Measurements from ENCODE around the gene RNF220. TPM values are rescaled to one million over a fixed set of nuclear protein-coding genes. Genes with fewer than 3 reads are reported as not detected.

The RNF220 gene
- total and polyA plus RNA-seq, 9 of the 15 experiments (the other 6 are each of a cell fraction or from before 2014, with no cell fraction given) = 5.1 to 117 (median 66.9) TPM

GRCh38 chr1:44631333-44631646, 226.2 kb downstream of the RNF220 start (continued):
- TF ChIP-seq ZBTB40 (IDR thresholded peaks at IDR 0.05) (0 out of 2 replicates have a peak, but pooled peaks have one; percentile 41), ZBTB40 (CRISPR knock-in tag; IDR thresholded peaks at IDR 0.05) (no peak), SRSF3 (IDR thresholded peaks at IDR 0.05; ENCODE audit: insufficient read depth, low read length) (0 out of 2 replicates have a peak, but pooled peaks have one; percentile 71), ZMIZ1 (IDR thresholded peaks at IDR 0.05; ENCODE audit: low read depth in 2 of 2, low read length in 2 of 2) (0 out of 4 replicates have a peak, but pooled peaks of 1 of the 2 experiments have one; percentile 41), ZNF695 (CRISPR knock-in tag; IDR thresholded peaks at IDR 0.05) (no peak), ZNF644 (tag; IDR thresholded peaks at IDR 0.05; ENCODE audit: low read depth) (0 out of 2 replicates have a peak, but pooled peaks have one; percentile 49), ATF6 (CRISPR knock-in tag; IDR thresholded peaks at IDR 0.05) (0 out of 2 replicates have a peak, but pooled peaks have one; percentile 36), ZNF584 (CRISPR knock-in tag; IDR thresholded peaks at IDR 0.05; ENCODE audit: low read depth) (0 out of 2 replicates have a peak, but pooled peaks have one; percentile 28)

All from K562 (cell line).